Measurements from ENCODE around the gene XXYLT1.
"Not testable (repeated sequence)": the region's sequence is repeated elsewhere in the genome, so short reads cannot be mapped to it uniquely, and the experiment has no call there.

Gene XXYLT1

DNA sequence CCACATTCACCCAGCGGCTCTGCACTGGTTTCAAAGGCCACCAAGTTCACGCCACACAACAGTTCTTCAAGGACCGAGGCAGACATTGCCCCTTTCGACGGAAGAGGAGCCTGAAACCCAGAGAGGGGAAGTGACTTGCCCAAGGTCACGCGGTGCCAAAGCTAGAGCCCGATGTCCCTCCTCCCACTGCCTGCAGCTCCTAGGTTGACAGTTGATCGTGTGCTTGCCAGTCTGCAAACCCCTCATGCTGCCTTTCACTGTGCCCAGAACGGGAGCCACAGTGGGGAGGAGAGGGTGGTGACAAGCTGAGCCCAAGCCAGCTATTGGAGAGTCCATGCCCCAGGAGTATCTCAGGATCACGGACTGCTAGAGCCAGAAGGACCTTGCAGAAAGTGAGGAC lies 230.9 kb downstream of the XXYLT1 start:
- in situ Hi-C loops (cut with HindIII; ENCODE audit: low sequenced_read_pairs) = no loop called here

DNA sequence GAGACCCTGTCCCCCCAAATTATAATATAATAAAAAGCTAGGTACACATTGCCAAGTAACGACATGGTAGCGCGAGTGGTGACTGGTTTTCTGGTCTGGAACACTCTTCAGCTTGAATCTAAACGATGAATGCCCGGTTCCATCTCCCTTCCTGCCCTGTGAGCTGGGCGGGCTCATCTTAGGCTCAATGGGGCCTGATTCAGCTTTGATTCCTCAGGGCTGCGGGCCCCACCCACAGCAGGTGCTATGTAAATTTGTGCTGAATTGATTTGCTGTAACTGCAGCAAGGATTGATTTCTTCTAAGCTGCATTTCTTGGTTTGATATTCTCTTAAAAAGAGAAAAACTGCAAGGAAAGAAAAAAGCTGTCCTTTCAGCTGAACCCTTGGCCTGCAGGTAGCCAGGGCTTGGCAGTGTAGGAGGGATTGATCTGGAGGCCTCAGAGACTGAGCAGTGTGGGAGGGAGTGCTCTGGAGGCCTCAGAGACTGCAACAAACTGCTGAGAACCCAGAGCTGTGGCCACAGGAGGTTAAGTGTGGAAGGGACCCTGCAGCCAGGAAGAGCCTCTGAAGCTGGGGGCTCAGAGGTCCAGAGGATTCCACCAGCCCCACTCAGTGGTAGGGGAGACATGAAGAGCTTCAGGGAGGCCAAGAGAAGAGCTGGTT lies 231.6 kb downstream of the XXYLT1 start:
- in situ Hi-C loops (cut with HindIII; ENCODE audit: low sequenced_read_pairs) = no loop called here

- in situ Hi-C loops (cut with HindIII; ENCODE audit: low sequenced_read_pairs) = no loop called here
Observed at GRCh38 chr3:195038161-195038560, 232.8 kb downstream of the XXYLT1 start.

- in situ Hi-C loops (cut with HindIII; ENCODE audit: low sequenced_read_pairs) = not testable (repeated sequence)
Observed at GRCh38 chr3:195037586-195037985, 233.4 kb downstream of the XXYLT1 start.

DNA sequence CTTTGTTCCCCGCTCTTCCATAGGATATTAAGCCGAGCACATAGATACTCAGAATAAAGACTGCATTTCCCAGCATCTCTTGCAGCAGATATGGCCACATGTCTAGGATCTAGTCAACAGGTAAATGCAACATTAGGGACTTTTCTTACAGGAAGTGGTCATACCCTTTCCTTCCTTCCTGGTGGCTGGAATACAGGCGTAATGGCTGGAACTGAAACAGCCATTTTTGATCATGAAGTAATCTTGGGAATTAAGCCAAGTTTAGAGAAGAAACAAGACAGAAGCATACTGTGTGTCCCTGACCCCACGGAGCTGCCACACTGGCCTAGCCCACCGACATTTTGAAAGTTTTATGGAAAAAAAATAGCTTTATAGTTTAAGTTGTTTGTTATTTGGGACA lies 234.0 kb downstream of the XXYLT1 start:
- in situ Hi-C loops (cut with HindIII; ENCODE audit: low sequenced_read_pairs) = no loop called here

GRCh38 chr3:195036574-195036973 lies 234.4 kb downstream of the XXYLT1 start:
- in situ Hi-C loops (cut with HindIII; ENCODE audit: low sequenced_read_pairs) = no loop called here

DNA sequence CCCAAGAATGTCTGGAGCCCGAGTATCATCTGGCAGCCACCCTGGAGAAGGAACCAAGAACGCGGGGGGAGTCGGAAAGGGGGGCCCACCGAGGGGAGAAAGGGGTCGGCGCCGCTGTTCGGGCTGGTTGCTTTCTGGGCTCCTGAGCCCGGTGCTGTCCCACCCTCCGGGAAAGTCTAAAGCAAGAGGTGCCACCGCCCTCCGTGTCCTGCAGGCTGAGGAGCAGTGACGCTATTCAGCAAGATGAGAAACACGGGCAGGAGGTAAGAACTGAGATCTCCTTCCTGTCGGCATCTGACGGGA lies 234.8 kb downstream of the XXYLT1 start:
- in situ Hi-C loops (cut with HindIII; ENCODE audit: low sequenced_read_pairs) = no loop called here

GRCh38 chr3:195035345-195036202 lies 235.4 kb downstream of the XXYLT1 start:
- in situ Hi-C loops (cut with HindIII; ENCODE audit: low sequenced_read_pairs) = no loop called here

- in situ Hi-C loops (cut with HindIII; ENCODE audit: low sequenced_read_pairs) = no loop called here
Observed at GRCh38 chr3:195034541-195034940, 236.4 kb downstream of the XXYLT1 start.

GRCh38 chr3:195034101-195034500 lies 236.9 kb downstream of the XXYLT1 start:
- in situ Hi-C loops (cut with HindIII; ENCODE audit: low sequenced_read_pairs) = no loop called here

GRCh38 chr3:195033531-195034091 lies 237.3 kb downstream of the XXYLT1 start:
- in situ Hi-C loops (cut with HindIII; ENCODE audit: low sequenced_read_pairs) = no loop called here

DNA sequence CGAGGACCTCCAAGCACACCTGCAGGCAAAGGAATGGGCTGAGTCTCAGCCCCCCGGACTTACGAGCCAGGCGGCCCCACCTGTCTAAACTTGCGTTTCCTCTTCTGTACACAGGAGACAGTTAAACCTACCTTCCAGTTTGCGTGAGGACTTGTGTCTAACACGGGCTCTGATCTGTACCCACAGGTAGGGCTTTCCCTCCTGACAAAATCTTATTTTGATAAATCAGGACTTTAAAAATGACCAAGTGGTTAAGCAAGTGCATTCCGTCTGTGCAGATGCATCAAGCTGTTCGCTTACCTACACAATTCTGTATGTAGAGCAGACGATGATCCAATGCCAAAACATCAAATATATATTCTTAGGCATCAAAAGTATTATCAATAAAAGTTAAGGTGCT lies 238.0 kb downstream of the XXYLT1 start:
- in situ Hi-C loops (cut with HindIII; ENCODE audit: low sequenced_read_pairs) = no loop called here

DNA sequence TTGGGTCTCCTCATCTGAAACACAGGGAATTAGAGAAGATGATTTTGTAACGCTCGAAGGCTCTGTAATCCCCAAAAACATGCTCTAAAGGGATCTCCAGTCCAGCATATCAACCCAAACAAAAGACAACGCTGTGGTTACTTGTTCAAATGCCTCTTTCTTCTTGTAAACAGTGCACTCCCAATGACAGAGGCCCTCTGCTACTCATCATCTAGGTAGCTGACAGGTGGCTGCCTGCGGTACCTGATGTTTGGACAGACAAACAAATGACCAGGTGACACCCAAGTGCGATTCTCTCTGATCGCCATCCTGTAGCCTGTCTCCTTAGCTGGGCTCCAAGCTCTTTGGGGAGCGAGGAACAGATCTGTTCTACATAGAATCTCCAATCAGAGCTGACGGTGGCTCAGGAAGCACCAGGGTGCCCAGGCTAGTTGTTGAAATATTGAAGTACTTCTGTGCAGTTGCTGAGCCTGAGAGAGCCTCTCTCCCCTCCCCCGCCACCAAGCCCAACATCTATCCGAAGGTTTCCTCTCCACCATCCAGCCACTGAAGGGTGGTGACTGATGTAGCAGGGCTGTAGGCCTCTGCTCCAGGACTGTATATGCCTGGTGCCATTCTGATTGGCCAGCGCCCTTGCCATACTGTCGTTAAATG lies 238.7 kb downstream of the XXYLT1 start:
- in situ Hi-C loops (cut with HindIII; ENCODE audit: low sequenced_read_pairs) = no loop called here

- in situ Hi-C loops (cut with HindIII; ENCODE audit: low sequenced_read_pairs) = no loop called here
Observed at GRCh38 chr3:195031574-195032003, 239.4 kb downstream of the XXYLT1 start.

- in situ Hi-C loops (cut with HindIII; ENCODE audit: low sequenced_read_pairs) = no loop called here
Observed at GRCh38 chr3:195030791-195031321, 240.1 kb downstream of the XXYLT1 start.

DNA sequence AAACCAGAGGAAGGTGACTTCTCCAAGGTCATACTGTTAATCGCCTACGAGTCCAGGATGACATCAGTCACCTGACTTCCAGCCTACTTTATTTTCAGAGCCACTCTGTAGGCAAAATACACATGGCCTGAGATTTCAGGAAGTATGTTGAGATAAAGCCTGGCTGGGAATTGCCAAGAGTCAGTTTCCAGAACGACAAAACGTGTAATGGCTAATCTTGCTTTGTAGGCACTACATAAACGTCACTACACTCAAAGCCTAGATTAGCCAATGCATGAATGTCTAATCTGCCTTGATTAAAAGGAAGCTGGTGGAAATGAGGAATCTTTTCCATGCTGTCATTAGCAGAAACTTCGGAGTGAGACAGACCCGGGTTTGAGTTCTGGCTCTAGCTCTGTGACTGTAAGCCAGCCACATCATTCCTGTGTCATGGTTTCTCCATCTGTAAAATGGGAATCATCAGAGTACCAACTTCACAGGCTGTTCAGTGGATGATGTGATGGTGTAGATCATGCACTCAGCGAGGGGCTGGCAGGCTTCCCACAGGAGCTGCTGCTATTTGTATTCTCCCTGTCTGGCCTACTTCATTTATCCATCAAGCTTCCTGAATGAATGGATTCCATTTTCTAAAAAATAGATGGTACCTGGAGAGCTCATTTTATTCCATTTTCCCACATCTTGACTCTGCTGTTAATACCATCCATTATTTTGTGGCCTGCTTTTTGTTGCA lies 241.9 kb downstream of the XXYLT1 start:
- in situ Hi-C loops (cut with HindIII; ENCODE audit: low sequenced_read_pairs) = no loop called here

- in situ Hi-C loops (cut with HindIII; ENCODE audit: low sequenced_read_pairs) = no loop called here
Observed at GRCh38 chr3:195025884-195026200, 245.1 kb downstream of the XXYLT1 start.

- in situ Hi-C loops (cut with HindIII; ENCODE audit: low sequenced_read_pairs) = no loop called here
Observed at GRCh38 chr3:195025056-195025883, 245.7 kb downstream of the XXYLT1 start.

DNA sequence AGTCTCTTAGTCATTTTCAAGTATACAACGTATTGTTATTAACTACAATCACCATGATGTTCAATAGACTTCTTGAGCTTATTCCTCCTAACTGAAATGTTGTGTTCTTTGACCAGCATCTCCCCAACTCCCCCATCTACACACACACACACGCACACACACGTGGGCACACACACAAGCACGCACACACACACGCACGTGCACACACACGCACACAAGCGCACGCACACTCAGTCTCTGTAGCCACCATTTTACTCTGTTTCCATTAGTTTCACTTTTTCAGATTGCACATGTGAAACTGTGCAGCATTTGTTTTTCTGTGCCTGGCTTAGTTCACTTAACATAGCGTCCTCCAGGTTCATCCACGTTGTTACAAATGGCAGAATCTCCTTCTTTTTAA lies 247.0 kb downstream of the XXYLT1 start:
- in situ Hi-C loops (cut with HindIII; ENCODE audit: low sequenced_read_pairs) = no loop called here

DNA sequence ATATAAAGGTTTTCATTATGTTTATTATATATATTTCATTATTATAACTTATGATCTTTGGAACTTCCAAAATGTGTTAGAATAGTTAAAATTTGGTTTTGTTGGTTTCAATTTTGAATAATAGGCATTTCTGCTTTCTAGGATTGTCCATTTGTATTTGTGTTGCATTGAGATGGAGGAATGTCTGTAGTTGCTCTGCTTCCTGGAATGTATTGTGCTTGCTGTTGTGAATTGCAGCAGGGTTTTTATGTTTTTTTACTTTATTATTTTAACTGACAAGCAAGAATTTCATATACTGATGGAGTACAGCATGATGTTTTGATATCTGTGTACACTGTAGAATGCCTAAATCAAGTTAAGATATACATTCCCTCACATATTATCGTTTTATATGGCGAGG lies 247.4 kb downstream of the XXYLT1 start:
- in situ Hi-C loops (cut with HindIII; ENCODE audit: low sequenced_read_pairs) = no loop called here

Data from endothelial cell of hepatic sinusoid (primary cell).